NCI-H2227 treated with DMSO at 0.1 percent for 48 hours (cell line): Measurements from ENCODE around the gene PRPF31.

Source experiments
- DNase-seq: peaks from one replicate; lab custom pipeline; 2025; lab: John Stamatoyannopoulos, UW

The PRPF31 gene

DNA sequence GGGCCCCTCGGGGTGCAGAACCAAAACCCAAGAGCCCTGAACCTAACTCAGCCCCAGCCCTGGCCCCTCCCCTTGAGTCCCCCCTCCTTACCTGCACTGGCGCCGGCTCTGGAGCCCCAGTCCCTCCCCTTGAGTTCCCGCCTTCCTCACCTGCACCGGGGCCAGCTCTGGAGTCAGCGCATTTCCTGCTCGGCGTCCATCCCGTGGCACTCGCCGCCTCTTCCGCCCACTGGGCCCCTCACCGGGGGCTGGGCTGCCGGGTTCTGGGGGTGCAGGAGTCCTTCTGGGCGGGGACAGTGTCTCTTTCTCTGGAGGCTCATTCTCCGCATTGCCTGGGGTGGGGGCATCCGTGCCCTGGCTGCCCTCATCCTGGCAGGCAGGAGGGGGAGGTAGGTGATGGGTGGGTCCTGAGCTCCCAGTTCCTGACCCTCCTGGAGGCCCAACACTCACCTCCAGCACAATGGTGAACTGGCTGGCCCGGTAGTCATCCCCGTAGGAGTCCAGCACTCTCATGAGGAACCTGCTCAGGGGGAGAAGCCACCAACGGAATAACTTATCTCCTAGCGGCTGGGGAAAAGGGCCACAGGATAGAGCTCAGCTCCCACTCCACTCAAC is 7.6 kb upstream of the PRPF31 start:
- DNase-seq, result no peak

GRCh38 chr19:54108496-54108895 is 7.1 kb upstream of the PRPF31 start:
- DNase-seq, result no peak

DNA sequence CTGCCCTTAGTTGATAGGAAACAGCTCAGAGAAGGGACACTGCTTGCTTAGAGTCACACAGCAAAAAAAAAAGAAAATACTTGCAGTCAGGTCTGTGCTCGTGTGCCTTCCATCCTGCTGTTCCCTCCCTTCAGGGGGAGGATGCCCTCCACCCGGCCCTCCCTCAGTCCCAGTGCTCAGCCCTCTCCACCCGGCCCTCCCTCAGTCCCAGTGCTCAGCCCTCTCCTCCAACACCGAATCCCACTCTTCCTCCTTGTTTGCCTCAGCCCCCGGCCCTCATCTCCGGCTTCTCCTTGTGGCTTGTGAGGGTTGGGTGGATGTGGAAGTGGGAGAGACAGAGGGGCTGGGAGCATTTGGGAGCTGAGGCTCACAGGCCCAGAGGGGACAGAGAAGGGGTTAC is 5.9 kb upstream of the PRPF31 start:
- no peak for DNase-seq

GRCh38 chr19:54114340-54115108 is 1.0 kb upstream of the PRPF31 start:
- DNase-seq, result peak; percentile 62

GRCh38 chr19:54121259-54121658 is 5.7 kb downstream of the PRPF31 start:
- DNase-seq, result no peak

DNA sequence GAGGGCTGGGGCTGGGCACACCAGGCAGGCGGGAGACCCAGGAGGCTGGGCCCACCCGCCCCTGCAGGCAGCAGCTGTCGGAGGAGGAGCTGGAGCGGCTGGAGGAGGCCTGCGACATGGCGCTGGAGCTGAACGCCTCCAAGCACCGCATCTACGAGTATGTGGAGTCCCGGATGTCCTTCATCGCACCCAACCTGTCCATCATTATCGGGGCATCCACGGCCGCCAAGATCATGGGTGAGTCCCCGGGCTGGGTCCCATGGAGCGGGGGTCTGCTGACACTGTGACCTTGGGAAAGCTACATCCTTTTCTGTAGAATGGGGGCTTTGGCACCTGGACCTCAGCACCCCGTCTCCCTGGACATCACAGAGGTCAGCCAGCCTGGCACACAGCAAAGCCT is 8.1 kb downstream of the PRPF31 start:
- no peak for DNase-seq

- no peak for DNase-seq
Observed at GRCh38 chr19:54124393-54124792, 8.8 kb downstream of the PRPF31 start.

- DNase-seq, result no peak
Observed at GRCh38 chr19:54125713-54126112, 10.2 kb downstream of the PRPF31 start.

GRCh38 chr19:54127688-54128440 is 12.3 kb downstream of the PRPF31 start:
- DNase-seq, result no peak

DNA sequence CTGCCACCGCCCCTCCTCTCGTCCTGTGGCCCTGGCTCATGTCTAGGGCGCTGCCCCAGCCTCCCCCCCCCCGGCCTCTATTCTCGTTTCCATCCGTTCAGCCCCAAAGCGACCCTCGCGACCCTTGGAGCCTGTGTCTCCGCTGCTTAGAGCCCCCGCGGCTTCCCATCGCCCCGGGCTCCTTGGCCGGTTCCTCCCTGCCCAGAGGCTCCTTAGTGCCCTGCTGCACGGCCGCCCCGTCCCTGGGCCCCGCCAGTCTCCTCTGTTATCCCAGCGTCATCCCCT is 12.8 kb downstream of the PRPF31 start:
- DNase-seq, result no peak

DNA sequence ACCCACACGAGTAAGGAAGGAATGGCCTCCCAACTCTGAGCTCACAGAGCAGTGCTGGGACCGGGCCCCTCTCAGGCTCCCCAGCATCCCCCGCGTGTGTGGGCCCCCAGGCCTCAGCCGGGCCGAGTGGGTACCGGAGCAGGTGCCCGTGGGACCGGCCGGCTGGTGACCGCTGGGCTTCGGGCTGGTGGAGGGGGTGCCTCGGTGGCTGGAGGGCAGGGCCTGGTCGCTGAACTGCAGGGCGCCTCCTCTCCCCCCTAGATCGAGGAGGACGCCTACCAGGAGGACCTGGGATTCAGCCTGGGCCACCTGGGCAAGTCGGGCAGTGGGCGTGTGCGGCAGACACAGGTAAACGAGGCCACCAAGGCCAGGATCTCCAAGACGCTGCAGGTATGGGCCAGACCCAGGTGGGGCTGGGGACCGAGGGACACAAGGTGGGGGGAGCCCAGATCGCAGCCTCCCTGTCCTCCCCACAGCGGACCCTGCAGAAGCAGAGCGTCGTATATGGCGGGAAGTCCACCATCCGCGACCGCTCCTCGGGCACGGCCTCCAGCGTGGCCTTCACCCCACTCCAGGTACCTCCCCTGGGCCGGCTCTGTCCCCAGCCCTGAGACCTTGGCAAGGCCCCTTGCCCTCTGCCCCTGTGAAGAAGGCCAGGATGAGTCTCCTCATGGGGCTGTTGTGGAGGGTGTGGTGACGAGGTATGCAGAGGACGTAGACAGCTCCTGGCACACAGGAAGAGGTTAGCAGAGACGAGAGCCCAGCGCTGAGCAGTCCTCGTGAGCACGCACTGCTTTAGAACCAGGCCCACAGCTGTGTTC is 13.5 kb downstream of the PRPF31 start:
- no peak for DNase-seq

DNA sequence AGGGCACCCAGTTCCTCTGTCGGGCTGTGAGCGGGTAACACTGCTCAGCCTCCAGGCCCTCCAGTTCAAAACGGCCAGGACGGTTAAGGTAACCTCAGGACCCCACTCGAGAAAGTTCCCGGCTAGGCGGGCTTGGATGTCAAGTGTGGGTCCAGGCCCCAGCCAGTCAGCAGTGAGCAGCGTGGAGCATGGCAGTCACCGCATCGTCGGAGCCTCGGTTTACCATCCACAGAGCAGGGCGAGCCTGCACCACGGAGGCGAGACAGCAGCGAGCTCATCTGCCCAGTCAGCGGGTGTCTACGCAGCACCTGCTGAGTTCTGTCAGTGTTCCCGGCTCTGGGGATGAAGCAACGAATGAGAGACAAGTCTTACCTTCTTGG is 14.1 kb downstream of the PRPF31 start:
- no peak for DNase-seq

- peak; percentile 21 for DNase-seq
Observed at GRCh38 chr19:54133312-54133956, 17.9 kb downstream of the PRPF31 start.

GRCh38 chr19:54133957-54134590 is 18.5 kb downstream of the PRPF31 start:
- DNase-seq, result no peak

GRCh38 chr19:54136086-54136863 is 20.7 kb downstream of the PRPF31 start:
- DNase-seq, result peak; percentile 58

DNA sequence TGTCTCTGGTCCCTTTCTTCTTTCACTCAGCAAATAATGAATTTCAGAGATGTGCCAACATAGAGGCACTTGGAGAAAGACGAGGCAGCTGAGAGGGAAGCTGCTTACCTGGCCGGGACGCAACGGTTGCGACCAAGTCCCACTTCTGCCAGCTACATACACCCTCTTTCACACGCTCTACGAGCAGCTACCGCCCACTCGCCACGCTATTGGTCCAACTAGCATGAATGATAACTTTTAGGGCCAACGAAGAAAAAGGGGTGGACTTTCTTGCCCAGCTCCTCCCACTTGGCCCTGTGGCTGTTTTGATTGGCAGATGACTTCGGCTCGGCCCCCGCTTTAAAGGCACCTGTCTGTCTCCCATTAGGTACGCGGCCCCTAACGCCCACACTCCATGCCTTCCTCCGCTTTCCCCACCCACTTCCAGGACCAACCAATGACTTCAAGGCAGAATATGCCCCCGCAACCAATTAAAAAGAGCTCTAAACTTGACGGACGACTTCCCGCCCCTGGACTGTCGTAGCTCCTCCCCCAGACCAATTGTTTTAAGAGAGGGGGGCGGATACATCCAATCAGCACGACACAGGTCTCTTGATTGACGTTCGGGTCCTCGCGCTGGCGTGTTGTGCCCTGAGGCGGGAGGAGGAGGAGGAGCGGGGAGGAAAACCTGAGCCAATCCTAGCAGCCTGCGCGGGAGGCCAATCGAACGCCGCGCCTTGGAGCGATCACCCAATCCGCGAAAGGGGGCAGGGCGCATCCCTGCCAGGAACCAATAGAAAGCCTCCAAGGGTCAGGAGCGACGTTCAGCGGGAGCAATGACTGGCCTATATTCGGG is 21.5 kb downstream of the PRPF31 start:
- DNase-seq, result peak; percentile 100

DNA sequence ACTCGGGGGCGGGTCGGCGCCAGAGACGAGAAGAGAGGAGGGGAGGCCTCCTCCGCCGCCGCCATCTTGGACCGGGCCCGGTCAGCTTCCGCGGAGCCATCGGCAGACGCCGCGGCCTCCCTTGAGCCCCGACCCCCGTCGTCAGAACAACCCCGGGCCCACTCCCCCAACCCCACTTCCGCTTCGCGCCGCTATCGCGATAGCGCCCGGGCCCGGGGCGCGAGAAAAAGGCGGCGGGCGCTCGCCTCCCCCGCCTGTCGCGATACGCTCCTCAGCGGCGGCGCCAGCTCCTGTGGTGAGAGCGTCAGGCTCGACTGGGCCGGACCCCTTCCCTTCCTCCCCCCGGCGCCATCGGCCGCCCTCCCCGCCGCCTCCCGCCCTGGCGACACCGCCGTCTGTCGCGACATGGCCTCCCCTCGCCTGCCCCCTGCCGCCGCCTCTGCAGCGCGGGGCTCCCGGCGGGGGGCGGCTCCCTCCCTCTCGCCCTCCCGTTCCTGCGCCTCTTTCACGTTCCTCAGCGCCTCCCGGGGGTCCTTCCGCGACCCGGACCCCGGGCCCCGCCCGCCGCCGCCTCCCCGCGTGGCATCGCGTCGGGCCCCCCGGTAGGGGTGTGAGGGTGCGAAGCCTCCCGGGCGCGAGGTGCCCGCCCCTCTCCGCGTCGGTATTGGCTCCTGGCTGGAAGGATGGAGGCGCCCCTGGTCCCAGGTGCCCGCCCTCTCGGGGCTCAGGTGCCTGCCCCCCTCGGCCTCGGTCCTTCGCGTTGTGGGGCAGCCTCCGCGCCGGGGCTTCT is 22.3 kb downstream of the PRPF31 start, which contains the start of gene CNOT3:
Gene CNOT3 (plus strand): TSS at position 64 of the 790 bp plus-strand sequence. CDS start 5,217 bp downstream, outside the sequence.
- DNase-seq, result peak; percentile 13

GRCh38 chr19:54138489-54139256 is 23.1 kb downstream of the PRPF31 start:
- no peak for DNase-seq
